A549 (cell line): ENCODE measurements around the gene PLIN5. TPM values are rescaled to one million over a fixed set of nuclear protein-coding genes. Genes with fewer than 3 reads are reported as not detected.

Experiments
- ATAC-seq, 2 experiments: fragments of 200-7000 bp in 1 of 2; fragments of >200 bp in 1 of 2; cut with Nextera tagmentation in 1 of 2; cut with Tn5 transposase in 1 of 2; 3 replicates each; pipeline versions ENCODE4 v1.8.0 to v1.9.1; 2018 to 2020; ENCODE audit warnings: mild to moderate bottlenecking in 1 of 2, moderate library complexity in 1 of 2
- CTCF ChIA-PET: fragments of 300-600 bp; sonication (Branson Sonifier 250); formaldehyde crosslinking; extraction: SDS; loops from one replicate; lab custom pipeline; 2021; ENCODE audit warnings: antibody characterized with exemption, inconsistent platforms; lab: Yijun Ruan, JAX
- POLR2A ChIA-PET: fragments of 350-600 bp; formaldehyde crosslinking; extraction: SDS; loops from one replicate; lab custom pipeline; 2021; ENCODE audit warnings: antibody characterized with exemption, inconsistent platforms; lab: Yijun Ruan, JAX
- DNase-seq, 2 experiments: peaks; one replicate each; pipeline versions ENCODE4 v3.0.0 to v3.0.0-alpha.2; 2011 to 2016; ENCODE audit warnings: low read depth in 1 of 2, low spot score in 1 of 2
- FAIRE-seq: peaks from 2 replicates; lab custom pipeline; 2011; peaks lifted over from hg19 to GRCh38; lab: Jason Lieb, UNC
- H3K27ac ChIP-seq, 2 experiments: fragments of >200 bp; sonication (Bioruptor Twin); formaldehyde crosslinking; 3 replicates each; pipeline ENCODE4 v1.5.1; 2016 to 2017
- H3K4me1 ChIP-seq: fragments of >200 bp; sonication (Bioruptor Twin); formaldehyde crosslinking; 3 replicates; pipeline ENCODE4 v1.6.1; 2016
- H3K4me2 ChIP-seq: fragments of >200 bp; sonication (Bioruptor Twin); formaldehyde crosslinking; 3 replicates; pipeline ENCODE4 v1.6.1; 2016
- H3K4me3 ChIP-seq: fragments of >200 bp; sonication (Bioruptor Twin); formaldehyde crosslinking; 3 replicates; pipeline ENCODE4 v1.5.1; 2016
- H3K9me3 ChIP-seq: fragments of >200 bp; sonication (Bioruptor Twin); formaldehyde crosslinking; 3 replicates; pipeline ENCODE4 v1.6.1; 2016
- ATOH8 ChIP-seq: fragments of 250-450 bp; sonication (Bioruptor Pico); IDR thresholded peaks from 2 replicates; pipeline ENCODE4 v1.5.0; 2020; ENCODE audit warnings: low read depth, mild to moderate bottlenecking, moderate library complexity
- BHLHE40 ChIP-seq: IDR thresholded peaks from 2 replicates; pipeline ENCODE4 v1.6.1; 2012; ENCODE audit warnings: low read depth, low read length, inconsistent platforms
- CBX2 ChIP-seq: fragments of 200-600 bp; sonication (generic); IDR thresholded peaks from 2 replicates; pipeline ENCODE4 v1.6.1; 2016; ENCODE audit warnings: low read depth, mild to moderate bottlenecking, borderline replicate concordance
- CHD2 ChIP-seq: fragments of 150-350 bp; IDR thresholded peaks from 2 replicates; pipeline ENCODE4 v1.6.1; 2014; ENCODE audit warnings: low read length; ENCODE audit not compliant: partially characterized antibody
- E2F6 ChIP-seq: IDR thresholded peaks from 2 replicates; pipeline ENCODE4 v1.6.1; 2012; ENCODE audit warnings: low read depth, borderline replicate concordance
- EHMT2 ChIP-seq: fragments of 200-600 bp; sonication (generic); IDR thresholded peaks from 2 replicates; pipeline ENCODE4 v1.6.1; 2016; ENCODE audit warnings: antibody characterized with exemption, low read depth, mild to moderate bottlenecking, moderate library complexity
- FOSL2 ChIP-seq, 2 experiments: fragments of 450-650 bp in 1 of 2; fragments of >200 bp in 1 of 2; sonication (Bioruptor Twin) in 1 of 2; formaldehyde crosslinking; IDR thresholded peaks; 2 replicates each; pipeline versions ENCODE4 v1.5.0 to v1.6.1; 2016 to 2020; ENCODE audit warnings: mild to moderate bottlenecking in 1 of 2, moderate library complexity in 1 of 2
- HDAC2 ChIP-seq: fragments of 200-600 bp; sonication (generic); IDR thresholded peaks from 2 replicates; pipeline ENCODE4 v1.6.1; 2016
- HMGXB4 ChIP-seq: fragments of 250-450 bp; sonication (Bioruptor Pico); IDR thresholded peaks from 2 replicates; pipeline ENCODE4 v1.5.0; 2021; ENCODE audit warnings: mild to moderate bottlenecking, moderate library complexity, borderline replicate concordance
- HOXB13 ChIP-seq: fragments of 250-450 bp; sonication (Bioruptor Pico); IDR thresholded peaks from 2 replicates; pipeline ENCODE4 v1.5.0; 2020; ENCODE audit warnings: low read depth, mild to moderate bottlenecking, moderate library complexity
- HOXB5 ChIP-seq: fragments of 250-450 bp; sonication (Bioruptor Pico); IDR thresholded peaks from 2 replicates; pipeline ENCODE4 v1.5.0; 2020; ENCODE audit warnings: mild to moderate bottlenecking, moderate library complexity
- JUN ChIP-seq, 2 experiments: fragments of >200 bp; sonication (Bioruptor Twin); formaldehyde crosslinking; IDR thresholded peaks; 2 replicates in 1 of 2; 3 replicates in 1 of 2; pipeline ENCODE4 v1.6.1; 2016 to 2017
- POLR2AphosphoS2 ChIP-seq: conservative IDR thresholded peaks from 2 replicates; pipeline ENCODE4 v1.6.1; 2012; ENCODE audit warnings: low read length, improper control_type of control experiment, inconsistent platforms
- RFX5 ChIP-seq: fragments of 450-650 bp; IDR thresholded peaks from 2 replicates; pipeline ENCODE4 v1.7.1; 2014; ENCODE audit warnings: antibody characterized with exemption, mild to moderate bottlenecking, moderate library complexity
- SREBF2 ChIP-seq: fragments of 450-650 bp; IDR thresholded peaks from 2 replicates; pipeline ENCODE4 v1.6.1; 2014; ENCODE audit warnings: mild to moderate bottlenecking, moderate library complexity
- TFCP2L1 ChIP-seq: fragments of 250-450 bp; sonication (Bioruptor Pico); IDR thresholded peaks from 2 replicates; pipeline ENCODE4 v1.5.0; 2021; ENCODE audit warnings: mild to moderate bottlenecking
- ZFP36 ChIP-seq: fragments of 450-650 bp; IDR thresholded peaks from 2 replicates; pipeline ENCODE4 v1.6.1; 2014; ENCODE audit warnings: borderline replicate concordance; ENCODE audit not compliant: partially characterized antibody
- WGBS: methylation state at CpG from one replicate; pipeline ENCODE4 v1.1.6; 2017; ENCODE audit errors: missing lambda C conversion rate; 5-methylcytosine and 5-hydroxymethylcytosine counted together
- polyA plus RNA-seq, 4 experiments: library from polyadenylated mRNA; depleted of rRNA in 3 of 4; stranded (reverse); fragments of >200 nt; fragmentation: RNase III in 1 of 4; extraction: RNeasy Plus Mini Kit Qiagen cat#74134 plus additional on column Dnase treatment in 1 of 4; gene quantifications; 2 replicates in 3 of 4; 3 replicates in 1 of 4; pipeline ENCODE4 v1.2.3, GENCODE V29; 2011 to 2017
- TF ChIP-seq, protein P1 (sequence below): IDR thresholded peaks from 2 replicates; pipeline ENCODE4 v1.6.1; 2012
- TF ChIP-seq, protein P2 (sequence below): fragments of >200 bp; sonication (Bioruptor Twin); formaldehyde crosslinking; IDR thresholded peaks from 3 replicates; pipeline ENCODE4 v1.5.1; 2016

Gene PLIN5
- polyA plus RNA-seq, 2 of the 4 experiments (the other 2 are of a cell fraction): 0.08 to 0.25 TPM

- Histone ChIP-seq H3K9me3 (no peaks in the 10 kb centered on the region), H3K27ac (peak overlapping the region in 1 of 2 experiments; percentile 59; a peak in 2 of 6 replicates), H3K4me3 (no peak overlapping the region), H3K4me2 (peak overlapping the region; percentile 58), H3K4me1 (peaks cover 13% of the 10 kb centered on the region)
- POLR2A ChIA-PET: interaction anchor here (0.6 kb wide), 1 partner anchor 10 kb away, joined by 4 read pairs; no protein-coding TSS in a partner anchor
- DNase-seq (peak; percentile 57 to 68), FAIRE-seq (no peak), ATAC-seq (peak; percentile 58 to 76)
- TF ChIP-seq FOSL2 (IDR thresholded peaks at IDR 0.05): no peak
- no peak for TF ChIP-seq FOSL2 (CRISPR knock-in tag; IDR thresholded peaks at IDR 0.05)
- TF ChIP-seq SREBF2: no peak
- peak; percentile 93 for TF ChIP-seq ZFP36
- TF ChIP-seq EHMT2: no peak
- 63% methylated on average over 36 of the region's 43 CpGs for WGBS
- CTCF ChIA-PET: interaction anchor here (0.7 to 3.8 kb wide), 12 partner anchors 9 to 235 kb away, joined by 3 to 18 read pairs (median 4); partner anchors contain the start of gene FEM1A
Observed at GRCh38 chr19:4555657-4556561, 20.9 kb upstream of the PLIN5 start.

DNA sequence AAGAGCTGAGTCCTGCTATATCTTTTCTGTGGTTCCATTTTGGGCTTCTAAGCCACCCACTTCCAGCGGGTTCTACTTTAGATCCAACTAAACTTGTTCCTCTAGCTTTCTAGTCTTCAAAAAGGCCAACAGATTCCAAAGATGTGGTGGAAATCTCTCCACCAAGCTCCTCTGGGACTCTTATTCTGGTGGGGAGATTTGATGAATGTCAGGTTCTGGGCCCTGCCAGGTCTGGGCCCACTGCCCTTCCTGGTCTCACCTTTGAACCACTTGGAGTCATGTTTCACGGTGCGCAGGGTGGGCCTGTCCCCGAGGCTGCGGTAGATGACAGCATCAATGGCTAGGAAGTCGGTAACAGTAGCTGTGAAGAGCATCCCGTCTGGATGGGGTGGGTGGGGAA, 19.7 kb upstream of the PLIN5 start:
- DNase-seq: no peak
- ChIA-PET POLR2A (no interaction called here), CTCF (interaction anchor here (1.0 to 3.8 kb wide), 7 partner anchors 16 to 236 kb away, joined by 3 to 18 read pairs (median 4); partner anchors contain the start of gene FEM1A)
- Histone ChIP-seq H3K9me3 (no peaks in the 10 kb centered on the region), H3K4me2 (no peak overlapping the region), H3K4me3 (no peak overlapping the region), H3K4me1 (peaks cover 13% of the 10 kb centered on the region), H3K27ac (no peak overlapping the region)
- TF ChIP-seq HMGXB4 (CRISPR knock-in tag): no peak
- no peak for FAIRE-seq
- no peak for ATAC-seq
- 95% methylated on average over 1 of the region's 7 CpGs for WGBS

DNA sequence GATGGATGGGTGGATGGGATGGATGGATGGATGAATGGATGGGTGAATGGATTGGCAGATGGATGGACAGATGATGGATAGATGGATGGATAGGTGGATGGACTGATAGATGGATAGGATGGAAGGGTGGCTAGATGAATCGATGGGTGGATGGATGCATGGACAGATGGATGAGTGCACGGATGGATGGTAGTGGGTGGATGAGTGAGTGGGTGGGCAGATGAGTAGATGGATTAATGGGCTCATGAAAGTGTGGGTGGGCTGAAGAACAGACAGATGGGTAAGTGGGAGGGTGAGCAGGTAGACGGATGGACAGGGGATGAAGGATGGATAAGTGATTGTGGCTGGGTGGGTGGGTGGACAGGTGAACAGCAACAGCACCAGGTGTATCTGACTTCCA, 18.8 kb upstream of the PLIN5 start:
- Histone ChIP-seq H3K9me3 (no peaks in the 10 kb centered on the region), H3K4me2 (no peak overlapping the region), H3K27ac (no peak overlapping the region), H3K4me3 (no peak overlapping the region), H3K4me1 (peaks cover 13% of the 10 kb centered on the region)
- no peak for ATAC-seq
- no peak for DNase-seq
- 92% methylated on average over 3 of the region's 3 CpGs for WGBS
- ChIA-PET CTCF (no interaction called here), POLR2A (no interaction called here)
- TF ChIP-seq CHD2: no peak
- no peak for TF ChIP-seq ATOH8
- TF ChIP-seq E2F6: no peak
- TF ChIP-seq, protein P1, sequence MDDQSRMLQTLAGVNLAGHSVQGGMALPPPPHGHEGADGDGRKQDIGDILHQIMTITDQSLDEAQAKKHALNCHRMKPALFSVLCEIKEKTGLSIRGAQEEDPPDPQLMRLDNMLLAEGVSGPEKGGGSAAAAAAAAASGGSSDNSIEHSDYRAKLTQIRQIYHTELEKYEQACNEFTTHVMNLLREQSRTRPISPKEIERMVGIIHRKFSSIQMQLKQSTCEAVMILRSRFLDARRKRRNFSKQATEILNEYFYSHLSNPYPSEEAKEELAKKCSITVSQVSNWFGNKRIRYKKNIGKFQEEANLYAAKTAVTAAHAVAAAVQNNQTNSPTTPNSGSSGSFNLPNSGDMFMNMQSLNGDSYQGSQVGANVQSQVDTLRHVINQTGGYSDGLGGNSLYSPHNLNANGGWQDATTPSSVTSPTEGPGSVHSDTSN: no peak
- no peak for TF ChIP-seq HOXB13 (CRISPR knock-in tag)
- no peak for FAIRE-seq

GRCh38 chr19:4553092-4553695, 18.2 kb upstream of the PLIN5 start:
- POLR2A ChIA-PET: no interaction called here
- H3K4me1 ChIP-seq: peaks cover 12% of the 10 kb centered on the region
- FAIRE-seq (no peak), DNase-seq (no peak), ATAC-seq (no peak)
- H3K4me2 ChIP-seq: no peak overlapping the region
- no peak overlapping the region for H3K4me3 ChIP-seq
- H3K27ac ChIP-seq: no peak overlapping the region
- no peaks in the 10 kb centered on the region for H3K9me3 ChIP-seq
- CTCF ChIA-PET: interaction anchor here (2.1 kb wide), 1 partner anchor 29 kb away, joined by 5 read pairs; no protein-coding TSS in a partner anchor
- no peak for TF ChIP-seq JUN (IDR thresholded peaks at IDR 0.05)
- TF ChIP-seq CBX2: no peak
- TF ChIP-seq TFCP2L1 (CRISPR knock-in tag): no peak
- TF ChIP-seq FOSL2 (IDR thresholded peaks at IDR 0.05): no peak
- TF ChIP-seq FOSL2 (CRISPR knock-in tag; IDR thresholded peaks at IDR 0.05): no peak
- no peak for TF ChIP-seq HOXB5 (CRISPR knock-in tag)
- TF ChIP-seq ZFP36: no peak
- TF ChIP-seq RFX5: no peak
- TF ChIP-seq SREBF2: no peak
- TF ChIP-seq POLR2AphosphoS2: no peak
- TF ChIP-seq BHLHE40: no peak
- no peak for TF ChIP-seq HDAC2
- TF ChIP-seq, protein P2, sequence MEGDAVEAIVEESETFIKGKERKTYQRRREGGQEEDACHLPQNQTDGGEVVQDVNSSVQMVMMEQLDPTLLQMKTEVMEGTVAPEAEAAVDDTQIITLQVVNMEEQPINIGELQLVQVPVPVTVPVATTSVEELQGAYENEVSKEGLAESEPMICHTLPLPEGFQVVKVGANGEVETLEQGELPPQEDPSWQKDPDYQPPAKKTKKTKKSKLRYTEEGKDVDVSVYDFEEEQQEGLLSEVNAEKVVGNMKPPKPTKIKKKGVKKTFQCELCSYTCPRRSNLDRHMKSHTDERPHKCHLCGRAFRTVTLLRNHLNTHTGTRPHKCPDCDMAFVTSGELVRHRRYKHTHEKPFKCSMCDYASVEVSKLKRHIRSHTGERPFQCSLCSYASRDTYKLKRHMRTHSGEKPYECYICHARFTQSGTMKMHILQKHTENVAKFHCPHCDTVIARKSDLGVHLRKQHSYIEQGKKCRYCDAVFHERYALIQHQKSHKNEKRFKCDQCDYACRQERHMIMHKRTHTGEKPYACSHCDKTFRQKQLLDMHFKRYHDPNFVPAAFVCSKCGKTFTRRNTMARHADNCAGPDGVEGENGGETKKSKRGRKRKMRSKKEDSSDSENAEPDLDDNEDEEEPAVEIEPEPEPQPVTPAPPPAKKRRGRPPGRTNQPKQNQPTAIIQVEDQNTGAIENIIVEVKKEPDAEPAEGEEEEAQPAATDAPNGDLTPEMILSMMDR: no peak
- TF ChIP-seq HOXB13 (CRISPR knock-in tag): no peak
